Measurements from ENCODE around the gene TTC7B. TPM values are rescaled to one million over a fixed set of nuclear protein-coding genes. Genes with fewer than 3 reads are reported as not detected.

TTC7B gene
- total RNA-seq, 4 donors from 2014 or later = 19.1 to 87.6 (median 22.1) TPM

DNA sequence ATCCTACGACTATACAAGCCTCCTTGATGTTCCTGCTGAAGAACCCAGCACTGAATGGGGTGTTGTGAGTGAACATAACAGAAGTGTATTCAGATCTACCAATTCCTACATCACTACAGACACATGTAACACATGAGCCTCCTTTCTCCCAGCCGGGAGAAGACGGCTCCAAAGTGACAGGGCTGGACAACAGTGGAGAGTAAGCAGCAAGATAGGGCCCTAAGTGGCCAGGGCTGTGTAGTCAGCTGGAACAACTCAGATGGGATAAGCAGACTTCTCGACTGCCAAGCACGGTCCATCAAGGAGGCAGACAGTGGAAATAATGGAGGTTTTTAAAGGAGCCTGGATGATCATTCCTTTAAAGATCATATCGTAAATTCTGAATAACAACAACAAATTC, 73.5 kb downstream of the TTC7B start:
- DNase-seq = peak; percentile 40 to 43
- intact Hi-C loops (cut with DNase I) = no loop called here
- H3K36me3 ChIP-seq = no peaks in the 10 kb centered on the region
- H3K4me3 ChIP-seq (replicated peaks in 1 of 3) = no peak overlapping the region
- peaks cover 7 to 9% of the 10 kb centered on the region in 2 donors for H3K4me1 ChIP-seq
- H3K27me3 ChIP-seq = no peaks in the 10 kb centered on the region
- no peak overlapping the region for H3K27ac ChIP-seq
- H3K9me3 ChIP-seq = no peaks in the 10 kb centered on the region
- TF ChIP-seq POLR2A (IDR thresholded peaks at IDR 0.05) = no peak
- no peak for TF ChIP-seq CTCF (IDR thresholded peaks at IDR 0.05)
- WGBS, 2 donors = 39 to 43% methylated on average over 6 of the region's 6 CpGs

DNA sequence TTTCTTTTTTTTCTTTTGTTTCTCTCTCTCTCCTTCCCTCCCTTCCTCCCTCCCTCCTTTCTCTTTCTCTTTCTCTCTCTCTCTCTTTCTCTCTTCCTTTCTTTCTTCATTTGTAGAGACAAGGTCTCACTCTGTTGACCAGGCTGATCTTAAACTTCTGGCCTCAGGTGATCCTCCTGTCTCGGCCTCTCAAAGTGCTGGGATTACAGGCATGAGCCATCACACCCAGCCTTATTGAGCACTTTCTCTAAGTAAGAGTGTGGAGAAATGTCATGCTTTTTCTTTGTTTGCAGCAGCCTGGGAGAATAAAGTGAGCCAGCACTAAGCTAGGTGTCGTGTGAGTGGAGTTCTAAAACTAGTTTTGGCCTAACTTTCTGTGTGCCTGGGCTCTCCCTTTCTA, 74.0 kb downstream of the TTC7B start:
- H3K27ac ChIP-seq = no peak overlapping the region
- H3K4me3 ChIP-seq (replicated peaks in 1 of 3) = no peak overlapping the region
- H3K4me1 ChIP-seq = peaks cover 7 to 9% of the 10 kb centered on the region in 2 donors
- no peak for DNase-seq
- no peaks in the 10 kb centered on the region for H3K9me3 ChIP-seq
- TF ChIP-seq CTCF (IDR thresholded peaks at IDR 0.05) (no peak), POLR2A (IDR thresholded peaks at IDR 0.05) (no peak)
- no peaks in the 10 kb centered on the region for H3K27me3 ChIP-seq
- intact Hi-C loops (cut with DNase I) = no loop called here
- WGBS, 2 donors = 95% methylated on average over 2 of the region's 2 CpGs
- no peaks in the 10 kb centered on the region for H3K36me3 ChIP-seq

- Histone ChIP-seq H3K9me3 (no peaks in the 10 kb centered on the region), H3K27me3 (no peaks in the 10 kb centered on the region), H3K4me1 (peaks cover 7 to 9% of the 10 kb centered on the region in 2 donors), H3K4me3 (replicated peaks in 1 of 3) (no peak overlapping the region), H3K36me3 (no peaks in the 10 kb centered on the region), H3K27ac (no peak overlapping the region)
- DNase-seq = no peak
- intact Hi-C loops (cut with DNase I) = no loop called here
- TF ChIP-seq POLR2A (IDR thresholded peaks at IDR 0.05) = no peak
- no peak for TF ChIP-seq CTCF (IDR thresholded peaks at IDR 0.05)
- WGBS, 2 donors = 92 to 96% methylated on average over 2 of the region's 2 CpGs
Measured at GRCh38 chr14:90741682-90741946, 74.6 kb downstream of the TTC7B start.

DNA sequence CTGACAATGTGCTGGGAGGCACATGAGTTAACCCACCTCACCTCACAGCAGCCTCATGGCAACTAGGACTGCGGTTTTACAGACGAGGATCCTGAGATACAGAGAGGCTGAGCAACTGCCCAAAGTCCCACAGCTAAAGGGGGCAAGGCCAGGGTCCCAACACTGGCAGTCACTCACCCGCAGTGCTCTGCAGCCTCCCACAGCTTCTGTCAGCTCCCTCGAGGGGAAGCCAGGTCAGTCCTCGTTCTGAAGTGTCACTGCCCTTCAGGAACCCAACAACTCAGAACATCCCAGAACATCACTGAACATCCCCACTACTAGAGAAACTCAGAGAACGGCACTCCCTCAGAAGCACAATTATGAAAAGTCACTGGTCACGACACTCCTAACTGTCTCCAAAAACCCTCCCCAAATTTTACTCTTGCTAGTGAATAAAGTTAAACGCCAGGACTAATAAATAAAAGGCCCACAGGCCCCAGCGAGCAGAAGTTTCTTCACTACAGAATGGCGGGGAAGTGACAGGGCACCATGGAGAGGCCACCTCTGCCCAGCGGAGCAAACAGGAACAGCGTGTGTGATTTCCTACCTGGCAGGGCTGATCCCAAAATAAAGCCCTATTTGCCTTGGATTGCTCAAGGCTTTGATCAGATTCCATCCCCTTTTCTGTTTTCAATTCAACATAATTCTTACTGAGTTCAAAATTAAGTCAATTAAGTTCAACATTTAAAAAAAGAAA, 75.1 kb downstream of the TTC7B start:
- intact Hi-C loops (cut with DNase I) = no loop called here
- DNase-seq = no peak
- TF ChIP-seq POLR2A (IDR thresholded peaks at IDR 0.05) = no peak
- no peak for TF ChIP-seq CTCF (IDR thresholded peaks at IDR 0.05)
- Histone ChIP-seq H3K9me3 (no peaks in the 10 kb centered on the region), H3K27ac (no peak overlapping the region), H3K36me3 (no peaks in the 10 kb centered on the region), H3K4me1 (peaks cover 7 to 9% of the 10 kb centered on the region in 2 donors), H3K4me3 (replicated peaks in 1 of 3) (no peak overlapping the region), H3K27me3 (no peaks in the 10 kb centered on the region)
- 92 to 96% methylated on average over 11 to 12 of the region's 12 CpGs for WGBS, 2 donors

DNA sequence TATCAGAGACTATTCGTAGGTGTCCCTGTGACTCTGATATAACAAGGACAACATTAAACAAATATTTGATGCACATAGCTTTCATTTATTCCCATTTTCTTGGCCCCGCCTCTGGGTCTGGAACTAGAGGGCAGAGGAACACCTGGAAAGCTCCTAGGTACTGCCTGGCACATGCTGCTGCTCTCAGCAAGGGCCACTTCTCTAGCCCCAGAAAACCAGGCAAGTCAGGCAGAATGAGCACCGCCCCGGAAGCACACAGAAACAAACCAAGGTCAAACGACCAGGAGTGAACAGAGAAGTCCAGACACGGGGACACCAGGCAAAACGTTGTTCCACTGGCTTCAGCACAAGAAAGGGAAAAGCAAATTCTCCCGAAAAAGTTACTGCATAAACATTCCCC, 76.1 kb downstream of the TTC7B start:
- intact Hi-C loops (cut with DNase I) = no loop called here
- TF ChIP-seq CTCF (IDR thresholded peaks at IDR 0.05) (no peak), POLR2A (IDR thresholded peaks at IDR 0.05) (no peak)
- H3K36me3 ChIP-seq = no peaks in the 10 kb centered on the region
- H3K4me1 ChIP-seq = peaks cover 7 to 9% of the 10 kb centered on the region in 2 donors
- 89 to 92% methylated on average over 8 of the region's 8 CpGs for WGBS, 2 donors
- no peaks in the 10 kb centered on the region for H3K27me3 ChIP-seq
- no peak overlapping the region for H3K27ac ChIP-seq
- DNase-seq = no peak
- H3K9me3 ChIP-seq = no peaks in the 10 kb centered on the region
- H3K4me3 ChIP-seq (replicated peaks in 1 of 3) = no peak overlapping the region
